B cell (primary cell): Measurements from ENCODE around the gene CEACAM19. TPM values are rescaled to one million over a fixed set of nuclear protein-coding genes. Genes with fewer than 3 reads are reported as not detected.
"Not testable (repeated sequence)": the region's sequence is repeated elsewhere in the genome, so short reads cannot be mapped to it uniquely, and the experiment has no call there.

Experiments
- ATAC-seq: fragments of 200-7000 bp; cut with Tn5 transposase; one replicate; pipeline ENCODE4 v1.10.0; 2021; ENCODE audit warnings: low read depth, mild to moderate bottlenecking, moderate number of reproducible peaks, moderate library complexity
- CTCF ChIA-PET: fragments of 350-600 bp; sonication (Branson Sonifier 250); formaldehyde crosslinking; loops from one replicate; lab custom pipeline; 2021; ENCODE audit warnings: antibody characterized with exemption, inconsistent platforms; lab: Charles Lee
- POLR2A ChIA-PET: fragments of 350-600 bp; sonication (Branson Sonifier 250); formaldehyde crosslinking; loops from one replicate; lab custom pipeline; 2021; ENCODE audit warnings: antibody characterized with exemption; lab: Charles Lee
- DNase-seq: peaks from one replicate; pipeline ENCODE4 v3.0.0; 2013
- H2AFZ ChIP-seq: 2 replicates; pipeline ENCODE4 v1.6.1; 2012; ENCODE audit warnings: mild to moderate bottlenecking, low read depth, low read length; ENCODE audit not compliant: insufficient read depth, poor library complexity, severe bottlenecking
- H3K27ac ChIP-seq, 2 donors: 1 replicate in 1 of 2; 2 replicates in 1 of 2; pipeline ENCODE4 v1.5.1; 2012 to 2013; ENCODE audit warnings: low read length in 2 of 2, mild to moderate bottlenecking in 2 of 2, moderate library complexity in 1 of 2
- H3K27me3 ChIP-seq, 4 experiments: fragments of 200-600 bp in 1 of 4; sonication (generic) in 1 of 4; replicated peaks in 1 of 4; 1 replicate in 2 of 4; 2 replicates in 2 of 4; pipeline versions ENCODE4 v1.6.1 to v1.7.0; 2013 to 2016; ENCODE audit warnings: low read length in 3 of 4, mild to moderate bottlenecking in 2 of 4, mixed read lengths in 1 of 4, moderate library complexity in 1 of 4; ENCODE audit not compliant: insufficient read depth in 4 of 4, control insufficient read depth in 3 of 4; ENCODE audit errors: control extremely low read depth in 1 of 4
- H3K36me3 ChIP-seq, 2 experiments: replicated peaks in 1 of 2; 1 replicate in 1 of 2; 2 replicates in 1 of 2; pipeline versions ENCODE4 v1.6.1 to v1.7.1; 2013; ENCODE audit warnings: low read length in 1 of 2; ENCODE audit not compliant: insufficient read depth in 2 of 2, control insufficient read depth in 1 of 2; ENCODE audit errors: control extremely low read depth in 1 of 2, extremely low read depth in 1 of 2
- H3K4me1 ChIP-seq, 2 donors: fragments of 200-600 bp in 1 of 2; sonication (generic) in 1 of 2; 1 replicate in 1 of 2; 2 replicates in 1 of 2; pipeline versions ENCODE4 v1.5.1 to v1.6.1; 2013 to 2017; ENCODE audit warnings: low read length in 2 of 2; ENCODE audit not compliant: control insufficient read depth in 2 of 2, insufficient read depth in 2 of 2
- H3K4me2 ChIP-seq: replicated peaks from 2 replicates; pipeline ENCODE3; 2012; ENCODE audit warnings: mild to moderate bottlenecking, low read depth, low read length; ENCODE audit not compliant: poor library complexity, severe bottlenecking
- H3K4me3 ChIP-seq, 5 experiments: fragments of 200-600 bp in 1 of 5; sonication (generic) in 1 of 5; 1 replicate in 3 of 5; 2 replicates in 2 of 5; pipeline versions ENCODE4 v1.5.1 to v1.7.0; 2011 to 2016; ENCODE audit warnings: low read length in 4 of 5, mild to moderate bottlenecking in 4 of 5, low read depth in 2 of 5, control low read depth in 1 of 5, moderate library complexity in 1 of 5; ENCODE audit not compliant: insufficient read depth in 1 of 5; ENCODE audit errors: control extremely low read depth in 1 of 5, extremely low read depth in 1 of 5
- H3K79me2 ChIP-seq: fragments of 200-600 bp; sonication (generic); one replicate; pipeline ENCODE4 v1.6.0; 2016; ENCODE audit warnings: low read length; ENCODE audit not compliant: control insufficient read depth, insufficient read depth
- H3K9ac ChIP-seq: fragments of 200-600 bp; sonication (generic); 2 replicates; pipeline ENCODE4 v1.6.1; 2017; ENCODE audit warnings: mild to moderate bottlenecking, low read length, moderate library complexity
- H3K9me3 ChIP-seq, 3 donors: one replicate each; pipeline versions ENCODE4 v1.6.1 to v1.7.1; 2013; ENCODE audit warnings: low read length in 2 of 3; ENCODE audit not compliant: control insufficient read depth in 2 of 3, insufficient read depth in 1 of 3; ENCODE audit errors: control extremely low read depth in 1 of 3
- H4K20me1 ChIP-seq: 2 replicates; pipeline ENCODE4 v1.6.0; 2012; ENCODE audit warnings: mild to moderate bottlenecking, low read length; ENCODE audit not compliant: insufficient read depth, control insufficient read depth, poor library complexity, severe bottlenecking
- H3K27ac Mint-ChIP-seq: one replicate; pipeline ENCODE4 v1.8.0; 2021; ENCODE audit warnings: mixed read lengths
- H3K27me3 Mint-ChIP-seq: one replicate; pipeline ENCODE4 v1.8.0; 2021; ENCODE audit warnings: mixed read lengths
- H3K4me1 Mint-ChIP-seq: one replicate; pipeline ENCODE4 v1.8.0; 2021; ENCODE audit warnings: mixed read lengths
- H3K4me3 Mint-ChIP-seq: one replicate; pipeline ENCODE4 v1.8.0; 2021; ENCODE audit warnings: mixed read lengths
- H3K9me3 Mint-ChIP-seq: one replicate; pipeline ENCODE4 v1.8.0; 2022; ENCODE audit warnings: mixed read lengths; ENCODE audit not compliant: insufficient read depth
- CTCF ChIP-seq: fragments of 200-600 bp; IDR thresholded peaks from one replicate; pipeline ENCODE4 v1.8.0; 2022; ENCODE audit warnings: antibody characterized with exemption, mild to moderate bottlenecking
- EZH2 ChIP-seq: IDR thresholded peaks from 2 replicates; pipeline ENCODE4 v1.6.1; 2012; ENCODE audit warnings: borderline replicate concordance, low read depth, mild to moderate bottlenecking, moderate library complexity, low read length; ENCODE audit not compliant: insufficient read depth, poor library complexity, severe bottlenecking
- WGBS: methylation state at CpG from one replicate; pipeline ENCODE4 v1.1.5; 2013; ENCODE audit warnings: missing lambda C conversion rate; ENCODE audit not compliant: insufficient coverage; 5-methylcytosine and 5-hydroxymethylcytosine counted together
- intact Hi-C: fragments of 100-400 bp; cut with micrococcal nuclease; formaldehyde crosslinking; loops from one replicate; pipeline ENCODE4 v1.10.0; 2022
- polyA plus RNA-seq: library from polyadenylated mRNA; depleted of rRNA; stranded (reverse); fragments of >200 nt; gene quantifications from 2 replicates; pipeline ENCODE4 v1.2.3, GENCODE V29; 2012
- total RNA-seq, 2 donors: library from RNA; stranded (reverse); fragments of 120-200 nt in 1 of 2; gene quantifications; 1 replicate in 1 of 2; 2 replicates in 1 of 2; pipeline versions ENCODE4 v1.2.3 to v1.2.4, GENCODE V29; 2013 to 2022

The CEACAM19 gene
- total and polyA plus RNA-seq, 2 donors (not counting 1 experiment from before 2014, with no cell fraction given) = not detected

GRCh38 chr19:44709434-44710266 lies 38.4 kb downstream of the CEACAM19 start:
- H3K27me3 Mint-ChIP-seq = peaks cover 14% of the 10 kb centered on the region
- DNase-seq, H3K9me3 ChIP-seq, ATAC-seq, H3K4me3 Mint-ChIP-seq, H3K27ac Mint-ChIP-seq, H3K79me2 ChIP-seq, H3K4me2 ChIP-seq, H3K4me1 Mint-ChIP-seq, H4K20me1 ChIP-seq, H3K9me3 Mint-ChIP-seq, H2AFZ ChIP-seq, intact Hi-C loops, H3K4me3 ChIP-seq, H3K27ac ChIP-seq, H3K4me1 ChIP-seq, H3K9ac ChIP-seq, H3K36me3 ChIP-seq: not testable (repeated sequence)
- 95% methylated on average over 3 of the region's 4 CpGs for WGBS
- ChIA-PET POLR2A (interaction anchor here (0.6 kb wide), 1 partner anchor 164 kb away, joined by 4 read pairs; no protein-coding TSS in a partner anchor), CTCF (interaction anchor here (0.7 to 1.3 kb wide), 3 partner anchors 13 to 61 kb away, joined by 3 to 5 read pairs (median 5); no protein-coding TSS in a partner anchor)
- H3K27me3 ChIP-seq = peaks cover 0 to 13% (median 0%) of the 10 kb centered on the region in 4 experiments

GRCh38 chr19:44710483-44710882 lies 39.2 kb downstream of the CEACAM19 start:
- Histone ChIP-seq H2AFZ (no peak overlapping the region), H3K79me2 (no peaks in the 10 kb centered on the region), H3K4me1 (no peaks in the 10 kb centered on the region), H3K4me3 (no peak overlapping the region), H4K20me1 (no peaks in the 10 kb centered on the region), H3K9me3 (peaks cover 0 to 10% (median 9%) of the 10 kb centered on the region in 3 donors), H3K27ac (no peak overlapping the region), H3K36me3 (no peaks in the 10 kb centered on the region), H3K9ac (no peak overlapping the region), H3K4me2 (no peak overlapping the region), H3K27me3 (peaks cover 0 to 13% (median 0%) of the 10 kb centered on the region in 4 experiments)
- Mint-ChIP-seq H3K27ac (no peak overlapping the region), H3K27me3 (peaks cover 10% of the 10 kb centered on the region), H3K9me3 (peaks cover 3% of the 10 kb centered on the region), H3K4me1 (no peaks in the 10 kb centered on the region), H3K4me3 (no peak overlapping the region)
- intact Hi-C loops = no loop called here
- no peak for TF ChIP-seq EZH2
- TF ChIP-seq CTCF = no peak
- no peak for DNase-seq
- 34% methylated on average over 14 of the region's 14 CpGs for WGBS
- ChIA-PET POLR2A (no interaction called here), CTCF (no interaction called here)
- ATAC-seq = no peak
